ENCODE results near the gene ATP6V1F. TPM values are rescaled to one million over a fixed set of nuclear protein-coding genes. Genes with fewer than 3 reads are reported as not detected.

ATP6V1F gene
- total RNA-seq, 1 donor from 2014 or later: 172 TPM

DNA sequence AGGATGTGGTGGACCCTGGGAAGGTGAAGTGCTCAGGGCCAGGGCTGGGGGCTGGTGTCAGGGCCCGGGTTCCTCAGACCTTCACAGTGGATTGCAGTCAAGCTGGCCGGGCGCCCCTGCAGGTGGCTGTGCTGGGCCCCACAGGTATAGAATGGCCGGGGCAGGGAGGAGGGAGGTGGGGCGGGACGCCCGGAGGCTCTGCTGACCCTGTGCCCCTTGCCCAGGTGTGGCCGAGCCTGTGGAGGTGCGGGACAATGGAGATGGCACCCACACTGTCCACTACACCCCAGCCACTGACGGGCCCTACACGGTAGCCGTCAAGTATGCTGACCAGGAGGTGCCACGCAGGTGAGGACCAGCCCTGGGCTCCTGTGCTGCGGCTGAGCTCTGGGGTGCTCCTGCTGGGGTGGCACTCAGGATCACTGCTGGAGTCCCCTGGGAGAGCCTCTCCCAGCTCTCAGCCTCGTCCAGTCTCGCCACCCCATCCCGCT lies 14.9 kb upstream of the ATP6V1F start:
- DNase-seq (ENCODE audit: low read depth): no peak

DNA sequence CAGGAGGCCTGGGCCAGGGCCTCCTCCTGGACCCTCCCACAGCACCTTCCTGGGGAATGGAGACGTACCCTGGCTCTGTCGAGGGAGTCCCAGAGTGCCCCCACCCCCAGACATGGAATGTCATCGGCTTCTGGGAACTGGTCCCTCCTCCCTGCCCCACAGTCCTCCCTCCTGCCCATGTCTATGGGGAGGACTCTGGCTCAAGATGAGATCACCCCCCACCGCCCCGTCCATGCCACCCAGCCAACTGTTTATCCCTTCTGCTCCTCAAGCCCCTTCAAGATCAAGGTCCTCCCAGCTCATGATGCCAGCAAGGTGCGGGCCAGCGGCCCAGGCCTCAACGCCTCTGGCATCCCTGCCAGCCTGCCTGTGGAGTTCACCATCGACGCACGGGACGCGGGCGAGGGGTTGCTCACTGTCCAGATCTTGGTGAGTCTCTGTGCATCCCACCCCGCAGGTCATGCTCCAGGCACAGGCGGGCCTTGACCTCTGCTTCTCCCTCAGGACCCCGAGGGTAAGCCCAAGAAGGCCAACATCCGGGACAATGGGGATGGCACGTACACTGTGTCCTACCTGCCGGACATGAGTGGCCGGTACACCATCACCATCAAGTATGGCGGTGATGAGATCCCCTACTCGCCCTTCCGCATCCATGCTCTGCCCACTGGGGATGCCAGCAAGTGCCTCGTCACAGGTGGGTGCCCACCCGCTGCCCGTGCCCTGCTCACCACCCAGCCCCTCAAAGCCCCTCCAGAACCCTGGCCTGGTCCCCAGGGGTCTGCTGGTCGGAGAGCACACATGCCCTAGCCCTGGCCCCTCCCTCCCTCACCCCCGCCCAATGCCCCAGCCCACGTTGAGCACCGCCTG lies 14.1 kb upstream of the ATP6V1F start:
- DNase-seq (ENCODE audit: low read depth): no peak

DNA sequence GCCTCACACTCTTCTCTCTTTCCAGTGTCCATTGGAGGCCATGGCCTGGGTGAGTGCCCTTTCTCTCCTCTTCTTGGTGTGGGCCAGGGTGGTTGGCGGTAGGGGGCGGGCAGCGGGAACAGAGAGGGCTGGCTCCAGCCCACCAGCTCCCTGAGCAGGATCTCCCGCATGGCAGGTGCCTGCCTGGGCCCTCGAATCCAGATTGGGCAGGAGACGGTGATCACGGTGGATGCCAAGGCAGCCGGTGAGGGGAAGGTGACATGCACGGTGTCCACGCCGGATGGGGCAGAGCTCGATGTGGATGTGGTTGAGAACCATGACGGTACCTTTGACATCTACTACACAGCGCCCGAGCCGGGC lies 13.5 kb upstream of the ATP6V1F start:
- DNase-seq (ENCODE audit: low read depth): no peak

DNA sequence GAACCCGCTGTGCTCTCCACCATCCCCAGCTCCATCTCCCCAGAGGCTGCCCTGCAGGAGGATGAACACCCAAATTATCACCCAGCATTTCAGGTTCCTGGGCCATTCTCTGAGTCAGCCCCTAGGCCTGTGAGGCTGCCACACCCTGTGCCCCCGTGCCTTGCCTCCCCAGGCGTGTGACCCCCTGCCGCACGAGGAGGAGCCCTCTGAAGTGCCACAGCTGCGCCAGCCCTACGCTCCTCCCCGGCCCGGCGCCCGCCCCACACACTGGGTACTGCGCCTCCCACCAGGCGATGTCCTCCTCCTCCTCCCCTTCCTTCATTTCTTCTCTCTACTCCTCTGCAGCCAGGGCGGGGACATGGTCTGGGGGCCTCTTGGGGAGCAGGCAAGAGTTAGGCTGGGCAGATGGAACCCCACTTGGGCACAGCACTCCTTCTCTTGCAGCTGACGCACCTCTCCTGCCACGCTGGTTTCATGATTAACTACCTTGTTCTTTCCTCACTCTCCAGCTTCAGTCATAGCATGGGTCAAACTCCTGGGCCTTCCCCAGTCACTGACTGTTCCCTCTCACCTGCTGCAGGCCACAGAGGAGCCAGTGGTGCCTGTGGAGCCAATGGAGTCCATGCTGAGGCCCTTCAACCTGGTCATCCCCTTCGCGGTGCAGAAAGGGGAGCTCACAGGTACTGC lies 12.7 kb upstream of the ATP6V1F start:
- DNase-seq (ENCODE audit: low read depth): no peak

DNA sequence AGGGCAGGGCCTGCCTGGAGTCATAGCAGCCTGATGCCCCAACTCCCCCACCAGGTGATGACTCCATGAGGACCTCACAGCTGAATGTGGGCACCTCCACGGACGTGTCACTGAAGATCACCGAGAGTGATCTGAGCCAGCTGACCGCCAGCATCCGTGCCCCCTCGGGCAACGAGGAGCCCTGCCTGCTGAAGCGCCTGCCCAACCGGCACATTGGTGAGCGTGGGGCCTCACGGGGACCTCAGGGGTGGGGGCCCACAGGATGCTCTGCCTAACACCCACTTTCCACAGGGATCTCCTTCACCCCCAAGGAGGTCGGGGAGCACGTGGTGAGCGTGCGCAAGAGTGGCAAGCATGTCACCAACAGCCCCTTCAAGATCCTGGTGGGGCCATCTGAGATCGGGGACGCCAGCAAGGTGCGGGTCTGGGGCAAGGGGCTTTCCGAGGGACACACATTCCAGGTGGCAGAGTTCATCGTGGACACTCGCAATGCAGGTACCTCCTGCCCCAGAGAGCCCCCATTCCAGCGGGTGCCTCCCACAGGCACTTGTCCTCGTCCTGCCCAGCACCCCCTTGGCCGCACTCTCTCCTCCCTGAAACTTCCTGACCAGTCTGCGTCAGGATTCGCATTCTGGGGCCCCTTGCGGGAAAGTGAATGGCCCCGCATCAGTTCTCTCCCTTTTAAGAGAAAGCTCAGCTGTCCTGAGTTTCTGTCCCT lies 10.0 kb upstream of the ATP6V1F start:
- no peak for DNase-seq (ENCODE audit: low read depth)

DNA sequence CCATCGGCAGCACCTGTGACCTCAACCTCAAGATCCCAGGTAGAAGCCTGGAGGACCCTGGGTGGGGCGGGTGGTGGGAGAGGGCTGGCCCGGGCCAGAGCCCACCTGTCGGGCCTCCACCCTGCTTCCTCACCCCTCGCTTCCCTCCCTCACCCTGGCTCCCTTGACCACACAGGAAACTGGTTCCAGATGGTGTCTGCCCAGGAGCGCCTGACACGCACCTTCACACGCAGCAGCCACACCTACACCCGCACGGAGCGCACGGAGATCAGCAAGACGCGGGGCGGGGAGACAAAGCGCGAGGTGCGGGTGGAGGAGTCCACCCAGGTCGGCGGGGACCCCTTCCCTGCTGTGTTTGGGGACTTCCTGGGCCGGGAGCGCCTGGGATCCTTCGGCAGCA lies 8.9 kb upstream of the ATP6V1F start:
- DNase-seq (ENCODE audit: low read depth): no peak

DNA sequence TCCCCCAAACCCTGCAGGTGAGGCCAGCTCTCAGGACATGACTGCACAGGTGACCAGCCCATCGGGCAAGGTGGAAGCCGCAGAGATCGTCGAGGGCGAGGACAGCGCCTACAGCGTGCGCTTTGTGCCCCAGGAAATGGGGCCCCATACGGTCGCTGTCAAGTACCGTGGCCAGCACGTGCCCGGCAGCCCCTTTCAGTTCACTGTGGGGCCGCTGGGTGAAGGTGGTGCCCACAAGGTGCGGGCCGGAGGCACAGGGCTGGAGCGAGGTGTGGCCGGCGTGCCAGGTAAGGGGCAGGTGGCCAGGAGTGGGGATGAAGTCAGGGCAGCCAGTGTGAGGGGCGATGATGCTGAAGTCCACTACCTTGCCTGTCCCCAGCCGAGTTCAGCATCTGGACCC lies 8.3 kb upstream of the ATP6V1F start:
- no peak for DNase-seq (ENCODE audit: low read depth)

DNA sequence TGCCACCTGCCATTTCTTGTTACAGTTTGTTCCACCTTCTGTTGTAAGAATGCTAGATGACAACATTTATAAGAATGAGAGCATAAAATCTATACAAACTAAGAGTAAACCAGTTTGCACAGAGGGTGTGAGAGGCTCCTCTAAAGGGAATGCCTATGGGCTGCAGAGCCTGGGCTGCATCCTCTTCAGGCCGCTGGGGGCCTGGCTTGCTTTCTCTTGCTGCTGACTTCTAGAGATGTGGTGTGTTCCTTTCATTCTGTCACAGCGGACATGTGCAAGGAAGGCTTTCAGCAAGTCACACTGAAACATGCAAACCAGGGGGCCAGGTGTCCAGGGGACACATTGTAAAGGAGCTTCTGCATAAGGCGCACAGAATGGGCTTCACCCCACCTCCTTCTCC lies 7.1 kb upstream of the ATP6V1F start:
- no peak for DNase-seq (ENCODE audit: low read depth)

DNA sequence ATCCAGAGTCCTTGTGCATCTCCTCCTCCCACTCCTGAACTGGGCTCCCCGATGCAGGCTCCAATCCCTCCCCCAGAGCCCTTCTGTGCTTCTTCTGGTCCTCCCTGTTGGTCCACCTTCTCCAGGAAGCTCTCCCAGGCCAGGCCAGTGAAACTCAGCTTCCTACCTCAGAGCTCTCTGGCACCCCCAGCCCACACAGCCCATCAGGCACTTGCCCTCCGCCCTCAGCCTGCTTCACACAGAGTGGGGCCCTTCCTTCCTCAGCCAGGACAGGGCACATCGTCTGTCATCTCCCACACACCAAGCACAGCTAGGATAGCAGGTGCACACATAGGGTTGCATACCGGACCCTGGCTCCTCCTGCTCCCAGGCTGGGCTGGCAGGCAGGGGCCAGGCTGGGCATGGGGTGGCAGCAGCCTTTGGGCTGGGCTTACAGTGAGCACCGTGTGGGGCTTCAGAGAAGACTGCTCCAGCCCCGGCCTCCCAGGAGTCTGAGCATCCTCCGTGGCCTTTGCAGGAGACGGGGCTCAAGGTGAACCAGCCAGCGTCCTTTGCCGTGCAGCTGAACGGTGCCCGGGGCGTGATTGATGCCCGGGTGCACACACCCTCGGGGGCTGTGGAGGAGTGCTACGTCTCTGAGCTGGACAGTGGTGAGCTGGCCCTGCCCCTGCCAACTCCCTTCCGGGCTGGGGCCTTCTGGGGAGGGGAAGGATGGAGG lies 6.5 kb upstream of the ATP6V1F start:
- DNase-seq (ENCODE audit: low read depth): no peak

DNA sequence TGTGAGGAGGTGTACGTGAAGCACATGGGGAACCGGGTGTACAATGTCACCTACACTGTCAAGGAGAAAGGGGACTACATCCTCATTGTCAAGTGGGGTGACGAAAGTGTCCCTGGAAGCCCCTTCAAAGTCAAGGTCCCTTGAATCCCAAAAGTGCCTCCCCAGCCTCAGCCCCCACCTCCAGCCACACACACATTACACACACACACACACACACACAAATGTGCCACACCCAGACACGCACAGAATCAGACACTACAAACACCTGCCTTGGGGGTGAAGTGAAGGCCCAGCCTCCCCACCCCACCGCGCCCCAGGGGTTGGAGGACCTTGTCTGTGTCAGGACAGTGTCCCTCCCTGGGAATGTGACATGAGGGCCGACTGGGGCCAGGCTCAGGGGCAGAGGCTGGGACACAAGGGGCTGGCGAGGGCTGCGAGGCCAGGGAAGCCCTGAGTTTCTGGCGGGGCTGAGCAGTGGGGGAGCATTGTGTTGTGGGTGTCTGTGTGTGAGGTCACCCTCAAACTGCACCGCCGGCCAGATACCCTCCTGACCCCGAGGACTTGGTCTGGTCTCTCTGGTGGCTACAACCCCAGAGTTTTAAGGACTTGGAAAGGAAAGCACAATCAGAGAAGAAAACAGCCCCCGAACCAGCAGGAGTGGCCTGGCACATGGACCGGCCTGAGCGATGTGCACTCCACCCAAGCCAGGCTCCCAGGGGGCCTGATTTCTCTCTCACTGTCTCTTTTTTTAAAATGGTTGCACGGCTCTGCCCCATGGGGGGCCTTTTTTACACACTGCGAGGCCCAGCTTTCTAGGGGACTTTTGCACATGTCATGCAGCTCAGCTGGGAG lies 4.0 kb upstream of the ATP6V1F start:
- DNase-seq (ENCODE audit: low read depth): no peak

DNA sequence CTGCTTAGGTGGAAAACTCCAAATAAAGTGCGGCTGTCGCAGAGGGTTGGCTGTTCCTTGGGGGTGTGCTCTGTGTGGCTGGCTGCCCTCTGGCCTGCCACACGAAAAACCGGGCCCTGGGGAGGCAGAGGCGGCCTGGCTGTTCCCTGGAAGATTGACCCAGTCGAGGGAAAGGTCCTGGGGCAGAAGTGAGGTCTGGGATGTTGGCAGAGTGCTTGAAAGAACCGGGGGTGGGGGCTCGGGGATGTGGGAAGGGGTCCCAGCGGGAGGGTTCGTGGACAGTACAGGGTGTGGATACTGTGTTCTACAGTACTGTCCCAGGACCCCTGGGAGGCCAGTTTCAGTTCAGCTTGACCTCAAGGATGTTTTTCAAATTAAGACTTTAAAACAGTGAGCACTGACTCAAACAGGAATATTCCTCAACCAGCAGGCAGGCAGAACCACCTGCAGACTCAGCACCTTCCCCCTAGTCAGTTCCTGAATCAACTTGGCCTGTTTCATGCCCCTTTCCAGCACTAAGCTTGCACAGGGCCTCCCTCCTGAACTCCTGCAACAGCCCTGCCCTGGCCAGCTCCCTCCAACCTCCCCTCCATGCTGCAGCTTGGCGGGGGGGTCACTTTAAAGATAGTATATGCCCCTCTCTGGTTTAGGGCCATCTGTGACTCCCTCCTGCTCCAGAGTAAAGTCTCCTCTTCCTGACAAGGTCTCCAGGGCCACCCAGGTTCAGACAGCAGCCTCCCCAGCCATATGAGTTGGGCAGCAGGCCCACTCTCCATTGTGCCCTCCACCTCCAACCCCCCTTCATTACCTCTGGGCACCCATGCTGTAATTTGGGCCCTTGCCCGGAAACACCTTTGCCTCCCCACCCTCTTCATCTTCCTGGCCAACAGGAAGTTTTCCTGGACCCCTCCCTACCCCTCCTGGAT lies 3.2 kb upstream of the ATP6V1F start:
- DNase-seq (ENCODE audit: low read depth): no peak

DNA sequence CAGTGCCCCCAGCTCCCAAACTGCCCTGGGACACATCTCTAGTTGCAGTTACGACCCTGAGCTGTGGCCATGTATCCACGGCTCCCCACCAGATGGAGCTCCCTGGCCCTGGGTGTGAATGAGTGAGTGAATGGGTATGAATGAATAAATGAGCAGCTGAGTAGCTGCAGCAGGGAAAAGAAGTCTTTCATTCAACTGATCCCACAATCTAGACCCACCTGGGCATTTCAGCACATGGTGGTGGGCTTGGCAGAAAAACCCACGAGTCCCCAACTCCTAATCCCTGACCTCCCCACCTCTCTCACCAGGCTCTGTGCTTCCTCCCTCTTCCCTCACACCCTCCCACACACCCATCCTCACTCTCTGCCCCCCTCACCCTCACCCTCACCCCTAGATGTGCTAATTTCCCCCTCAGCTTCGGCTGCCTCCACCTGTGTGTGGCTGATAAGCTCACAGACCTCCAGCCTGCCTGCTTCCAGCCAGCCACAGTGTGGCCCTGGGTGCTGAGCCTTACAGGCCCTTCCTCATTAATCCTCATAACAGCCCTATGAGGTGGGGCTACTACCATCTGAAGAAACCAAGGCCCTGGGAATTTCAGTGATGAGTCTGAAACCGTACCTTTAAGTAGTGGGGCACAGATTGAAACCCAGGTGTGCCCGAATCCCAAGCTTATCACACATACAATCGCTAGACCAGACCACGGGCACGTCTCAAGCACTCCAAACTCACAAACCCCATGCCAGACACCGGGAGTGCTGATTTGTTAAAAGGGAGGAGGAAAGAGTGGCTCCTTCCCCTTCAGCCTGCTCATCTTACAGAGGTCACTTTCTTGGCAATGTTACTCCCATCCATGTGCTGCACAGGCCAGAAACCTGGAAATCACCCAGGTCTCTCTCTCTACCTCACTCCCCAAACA lies 2.2 kb upstream of the ATP6V1F start:
- peak; percentile 75 for DNase-seq (ENCODE audit: low read depth)

DNA sequence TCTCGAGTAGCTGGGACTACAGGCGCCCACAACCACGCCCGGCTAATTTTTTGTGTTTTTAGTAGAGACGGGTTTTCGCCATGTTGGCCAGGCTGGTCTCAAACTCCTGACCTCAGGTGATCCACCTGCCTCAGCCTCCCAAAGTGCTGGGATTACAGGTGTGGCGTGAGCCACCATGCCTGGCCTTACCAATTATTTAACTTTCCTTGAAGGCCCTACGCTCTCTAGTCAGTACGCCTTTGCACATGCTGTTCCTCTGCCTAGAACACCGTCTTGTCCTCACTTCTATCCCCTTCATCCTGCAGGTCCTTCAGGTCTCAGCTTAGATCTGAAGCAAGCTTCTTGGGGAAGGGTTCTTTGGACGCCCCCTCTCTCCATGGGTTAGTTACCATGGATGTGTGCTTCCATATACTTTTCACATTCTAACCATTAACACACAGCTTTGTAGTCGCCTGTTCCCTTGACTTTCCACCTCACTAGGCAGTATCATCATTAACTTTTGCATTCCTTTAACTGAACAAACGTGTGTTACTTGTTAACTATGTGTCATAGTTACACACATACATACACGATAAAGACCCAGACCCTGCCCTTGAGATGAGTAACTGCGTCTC lies 592 bp upstream of the ATP6V1F start:
- DNase-seq (ENCODE audit: low read depth): no peak

DNA sequence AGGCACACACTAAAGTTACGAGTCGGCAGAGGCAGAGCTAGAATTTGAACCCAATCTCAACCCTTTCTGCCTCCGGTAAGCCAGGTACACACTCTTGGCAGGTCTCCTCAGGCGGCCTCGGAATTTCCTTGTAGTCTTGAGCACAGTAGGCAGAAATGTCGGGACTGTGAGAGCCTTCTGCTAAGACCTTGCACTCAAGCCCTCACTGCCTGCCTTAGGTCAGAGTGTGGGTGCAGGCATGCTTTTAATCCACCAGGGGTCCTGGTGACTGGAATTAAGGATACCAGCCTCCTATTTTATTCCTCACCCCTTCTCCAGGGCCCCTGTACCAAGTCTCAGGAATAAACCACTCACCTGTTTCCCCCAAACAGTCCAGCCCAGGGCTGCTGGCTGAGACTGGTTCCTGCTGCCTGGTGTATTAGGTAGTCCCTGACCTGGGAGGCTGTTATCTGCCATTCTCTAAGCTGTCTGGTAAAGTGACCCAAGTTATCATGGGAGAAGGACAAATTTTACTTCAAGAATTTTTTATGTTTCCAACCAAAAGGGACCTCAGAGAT lies 855 bp downstream of the ATP6V1F start:
- DNase-seq (ENCODE audit: low read depth): peak; percentile 87

DNA sequence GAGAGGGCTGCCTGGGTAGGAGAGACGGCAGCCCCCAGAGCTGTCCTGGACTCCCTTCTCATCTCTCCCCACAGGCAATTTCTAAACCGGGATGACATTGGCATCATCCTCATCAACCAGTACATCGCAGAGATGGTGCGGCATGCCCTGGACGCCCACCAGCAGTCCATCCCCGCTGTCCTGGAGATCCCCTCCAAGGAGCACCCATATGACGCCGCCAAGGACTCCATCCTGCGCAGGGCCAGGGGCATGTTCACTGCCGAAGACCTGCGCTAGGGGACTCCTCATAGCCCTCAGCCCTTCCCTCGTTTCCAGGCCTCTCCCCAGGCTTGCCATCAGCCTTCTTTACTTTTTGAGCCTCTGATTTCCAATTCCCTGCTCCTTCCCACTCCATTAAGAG lies 2.6 kb downstream of the ATP6V1F start:
- DNase-seq (ENCODE audit: low read depth): no peak

DNA sequence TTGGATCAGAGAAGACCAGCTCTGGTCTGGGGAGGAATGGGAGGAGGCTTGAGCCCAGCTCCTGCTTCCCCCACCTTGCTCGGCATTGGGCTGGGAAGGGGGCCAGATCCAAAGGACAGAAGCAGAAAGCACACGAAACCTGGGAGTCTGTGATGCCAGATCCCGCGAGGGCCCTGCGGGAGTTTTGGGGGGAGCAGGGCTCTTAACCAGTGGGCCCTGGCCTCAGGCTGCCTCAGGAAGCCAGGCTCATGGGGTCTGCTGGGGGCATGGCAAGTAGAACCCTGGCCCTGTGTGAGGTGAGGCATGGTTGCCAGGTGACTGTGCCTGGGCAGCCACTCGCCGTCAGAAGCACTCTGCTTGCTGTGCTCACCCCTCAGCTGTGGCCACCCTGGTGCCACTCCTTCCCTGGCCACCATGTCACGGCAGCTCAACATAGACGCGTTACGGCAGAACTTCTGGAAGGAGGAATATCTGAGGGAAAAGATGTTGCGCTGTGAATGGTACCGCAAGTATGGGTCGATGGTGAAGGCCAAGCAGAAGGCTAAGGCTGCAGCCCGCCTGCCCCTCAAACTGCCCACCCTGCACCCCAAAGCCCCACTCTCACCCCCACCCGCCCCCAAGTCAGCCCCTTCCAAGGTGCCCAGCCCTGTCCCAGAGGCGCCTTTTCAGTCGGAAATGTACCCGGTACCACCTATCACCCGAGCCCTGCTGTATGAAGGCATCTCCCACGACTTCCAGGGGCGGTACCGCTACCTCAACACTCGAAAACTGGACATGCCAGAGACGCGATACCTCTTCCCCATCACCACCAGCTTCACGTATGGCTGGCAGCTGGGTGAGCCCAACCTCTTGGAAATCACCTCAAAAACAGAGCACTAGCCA lies 3.6 kb downstream of the ATP6V1F start:
- no peak for DNase-seq (ENCODE audit: low read depth)

Data from myocyte (in vitro differentiated cells).